Ovary (tissue), 3 donors: ENCODE data around the gene DNM1.

Experiments
- POLR2A ChIP-seq: fragments of 450-650 bp; IDR thresholded peaks from one replicate; pipeline ENCODE4 v1.6.1; 2017; ENCODE audit warnings: antibody characterized with exemption, mild to moderate bottlenecking, moderate library complexity
- TF ChIP-seq, protein P1 (sequence below), 3 donors: fragments of 450-650 bp in 2 of 3; fragments of 200-600 bp in 1 of 3; IDR thresholded peaks; one replicate each; pipeline versions ENCODE4 v1.5.1 to v1.8.0; 2016 to 2022; ENCODE audit warnings: antibody characterized with exemption in 3 of 3, mild to moderate bottlenecking in 1 of 3
- donor health status: DM: no; HTN: no; CAD: no.

DNA sequence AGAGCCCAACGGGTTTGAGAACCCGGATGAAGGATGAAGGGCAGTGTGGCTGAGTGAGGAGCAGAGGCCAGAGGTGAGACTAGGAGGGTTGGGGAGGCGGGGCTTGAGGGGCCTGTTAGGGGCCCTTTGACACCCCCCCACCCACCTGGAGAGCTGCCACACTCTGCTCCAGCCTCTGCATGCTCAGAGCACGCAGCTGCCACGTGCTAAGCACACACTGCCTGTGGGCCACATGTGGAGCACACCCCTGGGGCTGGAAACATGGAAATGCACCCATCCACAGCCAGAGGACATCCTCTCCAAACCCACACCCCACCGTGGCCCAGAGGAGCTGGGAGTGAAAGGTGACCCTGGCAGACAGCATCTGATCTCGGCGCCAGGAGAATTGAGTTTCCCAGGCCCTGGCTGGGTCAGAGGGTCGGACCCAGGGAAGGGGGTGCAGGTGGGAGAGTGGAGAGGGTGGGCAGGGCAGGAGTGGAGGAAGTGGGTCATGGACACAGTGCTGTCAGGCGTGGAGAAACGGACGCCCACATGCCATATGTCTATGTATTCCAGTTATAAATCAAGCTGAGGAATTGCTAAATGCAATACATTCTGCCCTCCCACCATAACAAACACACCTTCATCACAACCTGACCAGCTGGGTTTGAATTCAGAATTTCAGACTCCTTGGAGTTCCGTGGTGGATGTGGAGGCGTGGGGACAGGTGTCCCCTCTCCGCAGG lies 5.9 kb downstream of the DNM1 start:
- TF ChIP-seq, protein P1, sequence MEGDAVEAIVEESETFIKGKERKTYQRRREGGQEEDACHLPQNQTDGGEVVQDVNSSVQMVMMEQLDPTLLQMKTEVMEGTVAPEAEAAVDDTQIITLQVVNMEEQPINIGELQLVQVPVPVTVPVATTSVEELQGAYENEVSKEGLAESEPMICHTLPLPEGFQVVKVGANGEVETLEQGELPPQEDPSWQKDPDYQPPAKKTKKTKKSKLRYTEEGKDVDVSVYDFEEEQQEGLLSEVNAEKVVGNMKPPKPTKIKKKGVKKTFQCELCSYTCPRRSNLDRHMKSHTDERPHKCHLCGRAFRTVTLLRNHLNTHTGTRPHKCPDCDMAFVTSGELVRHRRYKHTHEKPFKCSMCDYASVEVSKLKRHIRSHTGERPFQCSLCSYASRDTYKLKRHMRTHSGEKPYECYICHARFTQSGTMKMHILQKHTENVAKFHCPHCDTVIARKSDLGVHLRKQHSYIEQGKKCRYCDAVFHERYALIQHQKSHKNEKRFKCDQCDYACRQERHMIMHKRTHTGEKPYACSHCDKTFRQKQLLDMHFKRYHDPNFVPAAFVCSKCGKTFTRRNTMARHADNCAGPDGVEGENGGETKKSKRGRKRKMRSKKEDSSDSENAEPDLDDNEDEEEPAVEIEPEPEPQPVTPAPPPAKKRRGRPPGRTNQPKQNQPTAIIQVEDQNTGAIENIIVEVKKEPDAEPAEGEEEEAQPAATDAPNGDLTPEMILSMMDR (IDR thresholded peaks at IDR 0.05), result no peak
- no peak for TF ChIP-seq POLR2A
